CD4-positive, alpha-beta memory T cell (primary cell): ENCODE data around the gene CPT2. TPM values are rescaled to one million over a fixed set of nuclear protein-coding genes. Genes with fewer than 3 reads are reported as not detected.

Experiments
- CTCF ChIA-PET: fragments of 350-600 bp; sonication (Branson Sonifier 250); formaldehyde crosslinking; loops from one replicate; lab custom pipeline; 2021; ENCODE audit warnings: inconsistent platforms; ENCODE audit not compliant: partially characterized antibody; lab: Charles Lee
- POLR2A ChIA-PET: fragments of 350-600 bp; sonication (Branson Sonifier 250); formaldehyde crosslinking; loops from one replicate; lab custom pipeline; 2021; ENCODE audit not compliant: partially characterized antibody; lab: Charles Lee
- DNase-seq, 5 donors: peaks; one replicate each; pipeline versions ENCODE4 v3.0.0 to v3.0.0-alpha.2; 2020 to 2022; ENCODE audit warnings: mixed read lengths in 1 of 5
- H3K27ac ChIP-seq: one replicate; pipeline ENCODE4 v1.7.0; 2013; ENCODE audit warnings: low read depth, low read length
- H3K27me3 ChIP-seq: 2 replicates; pipeline ENCODE4 v1.7.0; 2013; ENCODE audit warnings: mild to moderate bottlenecking, low read length, moderate library complexity; ENCODE audit not compliant: insufficient read depth
- H3K36me3 ChIP-seq: 2 replicates; pipeline ENCODE4 v1.7.0; 2013; ENCODE audit warnings: mild to moderate bottlenecking, low read length, moderate library complexity; ENCODE audit not compliant: insufficient read depth
- H3K4me1 ChIP-seq: 2 replicates; pipeline ENCODE4 v1.7.0; 2013; ENCODE audit warnings: mild to moderate bottlenecking, low read length, moderate library complexity; ENCODE audit not compliant: insufficient read depth
- H3K4me3 ChIP-seq, 2 donors: one replicate each; pipeline ENCODE4 v1.7.0; 2013; ENCODE audit warnings: low read length in 2 of 2, mild to moderate bottlenecking in 1 of 2
- H3K9me3 ChIP-seq, 2 donors: one replicate each; pipeline ENCODE4 v1.7.0; 2013; ENCODE audit warnings: low read length in 2 of 2, control low read depth in 1 of 2; ENCODE audit not compliant: control insufficient read depth in 1 of 2
- H3K27ac Mint-ChIP-seq, 7 donors: one replicate each; pipeline ENCODE4 v1.8.0; 2020 to 2021; ENCODE audit warnings: mixed read lengths in 7 of 7, mild to moderate bottlenecking in 6 of 7, inconsistent platforms in 3 of 7, moderate library complexity in 3 of 7
- H3K27me3 Mint-ChIP-seq, 2 donors: one replicate each; pipeline ENCODE4 v1.8.0; 2020 to 2021; ENCODE audit warnings: mixed read lengths in 2 of 2
- H3K36me3 Mint-ChIP-seq, 2 donors: one replicate each; pipeline ENCODE4 v1.8.0; 2020 to 2021; ENCODE audit warnings: mixed read lengths in 2 of 2, inconsistent platforms in 1 of 2, mild to moderate bottlenecking in 1 of 2
- H3K4me1 Mint-ChIP-seq, 4 donors: one replicate each; pipeline ENCODE4 v1.8.0; 2020 to 2021; ENCODE audit warnings: mixed read lengths in 4 of 4, mild to moderate bottlenecking in 1 of 4
- H3K4me3 Mint-ChIP-seq, 8 donors: one replicate each; pipeline ENCODE4 v1.8.0; 2020 to 2021; ENCODE audit warnings: mixed read lengths in 8 of 8, mild to moderate bottlenecking in 7 of 8, moderate library complexity in 6 of 8, inconsistent platforms in 3 of 8
- H3K9me3 Mint-ChIP-seq, 8 donors: one replicate each; pipeline ENCODE4 v1.8.0; 2020 to 2021; ENCODE audit warnings: mixed read lengths in 8 of 8, mild to moderate bottlenecking in 5 of 8, inconsistent platforms in 3 of 8, moderate library complexity in 1 of 8
- intact Hi-C: fragments of 100-400 bp; cut with micrococcal nuclease; formaldehyde crosslinking; loops from one replicate; pipeline ENCODE4 v1.15.1; 2023
- polyA plus RNA-seq, 2 donors: library from polyadenylated mRNA; unstranded; fragments of 300-500 nt; fragmentation: Illumina TruSeq; gene quantifications; one replicate each; pipeline ENCODE4 v1.2.3, GENCODE V29; 2021
- total RNA-seq, 2 experiments: library from RNA; stranded (reverse); gene quantifications; one replicate each; pipeline ENCODE4 v1.2.3, GENCODE V29; 2021

CPT2 gene
- total and polyA plus RNA-seq, 4 experiments from 2014 or later, result 15.8 to 20.0 (median 18.3) TPM

GRCh38 chr1:53250325-53250724, 53.7 kb downstream of the CPT2 start:
- POLR2A ChIA-PET, result no interaction called here

GRCh38 chr1:53254011-53254640, 57.5 kb downstream of the CPT2 start:
- Histone ChIP-seq H3K9me3 (no peaks in the 10 kb centered on the region), H3K36me3 (no peaks in the 10 kb centered on the region), H3K4me1 (no peaks in the 10 kb centered on the region), H3K27me3 (no peaks in the 10 kb centered on the region), H3K27ac (no peak overlapping the region), H3K4me3 (no peak overlapping the region)
- POLR2A ChIA-PET, result no interaction called here
- Mint-ChIP-seq H3K4me1 (no peaks in the 10 kb centered on the region), H3K4me3 (no peak overlapping the region), H3K36me3 (peaks cover 11 to 43% of the 10 kb centered on the region in 2 donors), H3K9me3 (no peaks in the 10 kb centered on the region), H3K27me3 (no peaks in the 10 kb centered on the region), H3K27ac (peak overlapping the region in 1 of 7 donors; percentile 55)
- DNase-seq, result no peak
- intact Hi-C loops, result no loop called here
- CTCF ChIA-PET, result interaction anchor here (1.4 kb wide), 1 partner anchor 24 kb away, joined by 5 read pairs; no protein-coding TSS in a partner anchor

More at GRCh38 chr1:53250325-53250724, 53.7 kb downstream of the CPT2 start:
- peaks cover 11 to 27% of the 10 kb centered on the region in 2 donors for H3K36me3 Mint-ChIP-seq
- no peak overlapping the region for H3K4me3 Mint-ChIP-seq
- no peak for DNase-seq
- Histone ChIP-seq H3K9me3 (no peaks in the 10 kb centered on the region), H3K4me3 (no peak overlapping the region), H3K36me3 (no peaks in the 10 kb centered on the region), H3K27ac (no peak overlapping the region), H3K27me3 (no peaks in the 10 kb centered on the region), H3K4me1 (no peaks in the 10 kb centered on the region)
- no peaks in the 10 kb centered on the region for H3K27me3 Mint-ChIP-seq
- intact Hi-C loops, result no loop called here
- CTCF ChIA-PET, result interaction anchor here (1.3 kb wide), 1 partner anchor 28 kb away, joined by 3 read pairs; no protein-coding TSS in a partner anchor
- no peaks in the 10 kb centered on the region for H3K9me3 Mint-ChIP-seq
- H3K4me1 Mint-ChIP-seq, result no peaks in the 10 kb centered on the region
- H3K27ac Mint-ChIP-seq, result no peak overlapping the region

GRCh38 chr1:53255031-53255430, 58.4 kb downstream of the CPT2 start:
- Mint-ChIP-seq H3K27ac (no peak overlapping the region), H3K36me3 (peaks cover 16 to 45% of the 10 kb centered on the region in 2 donors), H3K27me3 (no peaks in the 10 kb centered on the region), H3K9me3 (no peaks in the 10 kb centered on the region), H3K4me1 (no peaks in the 10 kb centered on the region), H3K4me3 (no peak overlapping the region)
- ChIA-PET POLR2A (no interaction called here), CTCF (interaction anchor here (1.4 kb wide), 1 partner anchor 23 kb away, joined by 5 read pairs; no protein-coding TSS in a partner anchor)
- no peaks in the 10 kb centered on the region for H3K27me3 ChIP-seq
- H3K4me1 ChIP-seq, result no peaks in the 10 kb centered on the region
- intact Hi-C loops, result no loop called here
- no peak for DNase-seq
- no peaks in the 10 kb centered on the region for H3K9me3 ChIP-seq
- H3K36me3 ChIP-seq, result no peaks in the 10 kb centered on the region
- H3K27ac ChIP-seq, result no peak overlapping the region
- no peak overlapping the region for H3K4me3 ChIP-seq

DNA sequence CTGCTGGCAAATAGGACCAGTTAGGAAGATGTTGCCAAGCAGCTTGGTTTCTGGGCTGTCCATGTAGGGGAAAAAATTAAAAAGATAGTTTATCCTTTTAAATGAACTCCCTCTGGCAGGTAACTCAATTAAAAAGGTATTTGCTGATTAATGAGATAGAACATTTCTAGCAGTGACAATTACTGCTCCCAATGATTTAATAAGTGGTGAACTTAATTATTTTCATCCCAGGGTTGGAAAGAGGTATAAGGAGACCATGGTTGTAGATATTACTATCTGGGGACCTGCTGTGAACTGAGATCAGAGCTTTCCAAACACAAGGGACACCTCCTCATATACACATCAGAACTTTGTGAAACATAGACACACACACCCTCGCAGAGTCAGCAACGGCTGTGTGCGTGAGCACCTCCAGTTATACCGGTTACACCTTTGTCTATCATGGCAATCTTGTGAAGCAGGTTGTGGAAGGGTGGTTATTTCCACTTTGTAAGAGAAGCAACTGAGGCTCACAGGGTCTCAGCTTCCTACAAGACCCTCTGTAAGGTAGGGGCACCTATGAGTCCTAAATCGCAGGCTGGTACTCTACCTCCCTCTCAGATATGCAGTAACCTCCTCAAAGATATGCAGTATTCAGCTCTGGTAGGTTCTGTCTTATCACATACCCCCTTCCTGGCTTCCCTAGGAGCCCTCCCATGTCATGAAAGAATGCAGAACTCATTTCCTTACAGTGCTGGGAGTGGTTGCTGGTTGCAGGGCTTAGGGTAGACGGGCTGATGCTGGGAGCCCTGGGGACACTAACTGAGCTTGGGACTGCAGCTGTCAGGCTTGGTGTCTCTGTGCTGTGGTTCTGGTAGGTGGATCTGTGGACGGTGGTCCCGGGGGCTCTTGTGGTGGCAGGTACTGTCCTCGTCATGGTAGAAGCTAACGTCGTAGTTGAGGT, 60.2 kb downstream of the CPT2 start:
- no peak for DNase-seq
- Mint-ChIP-seq H3K27me3 (no peaks in the 10 kb centered on the region), H3K4me3 (no peak overlapping the region), H3K4me1 (no peaks in the 10 kb centered on the region), H3K36me3 (peaks cover 19 to 52% of the 10 kb centered on the region in 2 donors), H3K27ac (peak overlapping the region in 1 of 7 donors; percentile 13), H3K9me3 (no peaks in the 10 kb centered on the region)
- H3K4me3 ChIP-seq, result no peak overlapping the region
- no peaks in the 10 kb centered on the region for H3K9me3 ChIP-seq
- POLR2A ChIA-PET, result interaction anchor here (0.9 kb wide), 1 partner anchor 18 kb away, joined by 3 read pairs; no protein-coding TSS in a partner anchor
- intact Hi-C loops, result no loop called here
- no peaks in the 10 kb centered on the region for H3K27me3 ChIP-seq
- no peak overlapping the region for H3K27ac ChIP-seq
- no peaks in the 10 kb centered on the region for H3K4me1 ChIP-seq
- H3K36me3 ChIP-seq, result peaks cover 6% of the 10 kb centered on the region
- CTCF ChIA-PET, result interaction anchor here (0.6 to 1.3 kb wide), 2 partner anchors 21 to 133 kb away, joined by 3 to 5 read pairs; no protein-coding TSS in a partner anchor

- CTCF ChIA-PET, result no interaction called here
Measured at GRCh38 chr1:53257454-53258081, 60.9 kb downstream of the CPT2 start.

GRCh38 chr1:53258216-53258615, 61.6 kb downstream of the CPT2 start:
- POLR2A ChIA-PET, result no interaction called here
- no peaks in the 10 kb centered on the region for H3K9me3 ChIP-seq
- CTCF ChIA-PET, result interaction anchor here (0.9 kb wide), 1 partner anchor 20 kb away, joined by 3 read pairs; no protein-coding TSS in a partner anchor
- no peaks in the 10 kb centered on the region for H3K27me3 Mint-ChIP-seq
- no peak overlapping the region for H3K4me3 Mint-ChIP-seq
- H3K4me1 ChIP-seq, result no peaks in the 10 kb centered on the region
- no peaks in the 10 kb centered on the region for H3K9me3 Mint-ChIP-seq
- intact Hi-C loops, result no loop called here
- peak overlapping the region in 1 of 7 donors; percentile 68 for H3K27ac Mint-ChIP-seq
- H3K36me3 ChIP-seq, result peaks cover 18% of the 10 kb centered on the region
- no peaks in the 10 kb centered on the region for H3K27me3 ChIP-seq
- no peak overlapping the region for H3K27ac ChIP-seq
- no peak overlapping the region for H3K4me3 ChIP-seq
- no peaks in the 10 kb centered on the region for H3K4me1 Mint-ChIP-seq
- no peak for DNase-seq
- peaks cover 19 to 53% of the 10 kb centered on the region in 2 donors for H3K36me3 Mint-ChIP-seq

More at GRCh38 chr1:53257454-53258081, 60.9 kb downstream of the CPT2 start:
- intact Hi-C loops, result no loop called here
- Histone ChIP-seq H3K36me3 (peaks cover 14% of the 10 kb centered on the region), H3K4me1 (no peaks in the 10 kb centered on the region), H3K27ac (no peak overlapping the region), H3K4me3 (no peak overlapping the region), H3K9me3 (no peaks in the 10 kb centered on the region), H3K27me3 (no peaks in the 10 kb centered on the region)
- Mint-ChIP-seq H3K4me3 (no peak overlapping the region), H3K4me1 (no peaks in the 10 kb centered on the region), H3K27ac (no peak overlapping the region), H3K36me3 (peaks cover 19 to 52% of the 10 kb centered on the region in 2 donors), H3K9me3 (no peaks in the 10 kb centered on the region), H3K27me3 (no peaks in the 10 kb centered on the region)
- no peak for DNase-seq
- POLR2A ChIA-PET, result interaction anchor here (0.9 kb wide), 1 partner anchor 19 kb away, joined by 3 read pairs; no protein-coding TSS in a partner anchor
